Astrocyte of the cerebellum (primary cell): ENCODE data around the gene LY6G6C.

Source experiments
- DNase-seq: peaks from one replicate; pipeline ENCODE4 v3.0.0-alpha.2; 2011; ENCODE audit warnings: low read depth
- H3K4me3 ChIP-seq: 2 replicates; pipeline ENCODE4 v1.5.1; 2011; ENCODE audit warnings: mild to moderate bottlenecking, low read depth, low read length, moderate library complexity
- CTCF ChIP-seq: IDR thresholded peaks from 2 replicates; pipeline ENCODE4 v1.5.1; 2012; ENCODE audit warnings: low read length, low read depth, moderate library complexity, mild to moderate bottlenecking; ENCODE audit errors: missing control alignments
- in situ Hi-C: cut with HindIII; loops from 2 replicates; pipeline ENCODE4 v1.10.0; 2017; ENCODE audit warnings: low sequenced_read_pairs

Gene LY6G6C

GRCh38 chr6:31732029-31732428, 10.5 kb upstream of the LY6G6C start:
- H3K4me3 ChIP-seq = no peak overlapping the region
- no peak for TF ChIP-seq CTCF
- in situ Hi-C loops = loop anchor here (5.0 kb wide), 1 partner anchor 40 kb away; no protein-coding TSS in a partner anchor
- DNase-seq = no peak

GRCh38 chr6:31730631-31731086, 9.1 kb upstream of the LY6G6C start:
- peak overlapping the region; percentile 97 for H3K4me3 ChIP-seq
- no peak for TF ChIP-seq CTCF
- in situ Hi-C loops = loop anchor here (5.0 kb wide), 1 partner anchor 38 kb away; no protein-coding TSS in a partner anchor
- no peak for DNase-seq

- in situ Hi-C loops = loop anchor here (5.0 kb wide), 1 partner anchor 38 kb away; no protein-coding TSS in a partner anchor
These were observed 8.6 kb upstream of the LY6G6C start for GRCh38 chr6:31729979-31730630.

GRCh38 chr6:31729515-31729978, 8.0 kb upstream of the LY6G6C start:
- in situ Hi-C loops = no loop called here
- TF ChIP-seq CTCF = no peak
- peak overlapping the region; percentile 97 for H3K4me3 ChIP-seq
- DNase-seq = peak; percentile 73

More at GRCh38 chr6:31729979-31730630, 8.6 kb upstream of the LY6G6C start:
- H3K4me3 ChIP-seq = peak overlapping the region; percentile 97
- no peak for TF ChIP-seq CTCF
- peak; percentile 78 for DNase-seq

GRCh38 chr6:31728767-31729514, 7.4 kb upstream of the LY6G6C start, which contains the start of gene DDAH2:
Gene DDAH2, minus strand, starts transcription at chr6:31729299. Its CDS starts 138 bp downstream, at chr6:31729161.
- in situ Hi-C loops = no loop called here
- H3K4me3 ChIP-seq = peak within 1 kb of the TSS; percentile 97
- TF ChIP-seq CTCF = peak; percentile 64
- DNase-seq = no peak
